AG04449 (cell line): ENCODE data around the gene FOXP1.

Source experiments
- CTCF ChIA-PET: fragments of 350-600 bp; formaldehyde crosslinking; extraction: SDS; loops from one replicate; lab custom pipeline; 2021; ENCODE audit warnings: antibody characterized with exemption; lab: Yijun Ruan, JAX
- POLR2A ChIA-PET: fragments of 400-600, 350-600 bp; formaldehyde crosslinking; extraction: SDS; loops from one replicate; lab custom pipeline; 2020; ENCODE audit warnings: antibody characterized with exemption, inconsistent platforms; lab: Yijun Ruan, JAX
- DNase-seq: peaks from one replicate; pipeline ENCODE4 v3.0.0-alpha.2; 2010; ENCODE audit warnings: low read depth, low spot score
- H3K4me3 ChIP-seq: 2 replicates; pipeline ENCODE4 v1.5.1; 2011; ENCODE audit warnings: low read depth, mild to moderate bottlenecking, control low read depth, low read length
- TF ChIP-seq, protein P1 (sequence below): IDR thresholded peaks from one replicate; pipeline ENCODE4 v1.5.1; 2011; ENCODE audit warnings: mild to moderate bottlenecking, moderate library complexity, low read length, control low read depth, inconsistent platforms; ENCODE audit not compliant: insufficient read depth; ENCODE audit errors: missing control alignments

Gene FOXP1

DNA sequence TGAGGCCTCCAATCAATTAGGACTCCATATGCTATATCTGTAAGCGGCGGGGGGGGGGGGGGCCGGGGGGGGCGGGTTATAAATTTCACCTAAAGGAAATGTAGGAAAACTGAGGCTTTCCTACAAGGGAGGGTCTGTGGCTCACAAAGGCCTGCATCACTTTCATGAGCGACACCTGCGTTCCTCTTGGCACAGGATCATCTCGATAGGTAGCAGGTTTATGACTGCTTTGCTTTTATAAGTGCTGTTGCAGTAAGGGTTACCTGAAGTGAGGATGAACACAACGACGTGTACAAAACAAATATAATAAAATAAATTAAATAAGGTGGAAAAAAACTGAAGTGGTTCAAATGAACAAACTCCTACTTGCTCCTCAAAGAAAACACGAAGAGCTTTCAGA lies 194.3 kb downstream of the FOXP1 start:
- CTCF ChIA-PET: no interaction called here
- POLR2A ChIA-PET: no interaction called here

DNA sequence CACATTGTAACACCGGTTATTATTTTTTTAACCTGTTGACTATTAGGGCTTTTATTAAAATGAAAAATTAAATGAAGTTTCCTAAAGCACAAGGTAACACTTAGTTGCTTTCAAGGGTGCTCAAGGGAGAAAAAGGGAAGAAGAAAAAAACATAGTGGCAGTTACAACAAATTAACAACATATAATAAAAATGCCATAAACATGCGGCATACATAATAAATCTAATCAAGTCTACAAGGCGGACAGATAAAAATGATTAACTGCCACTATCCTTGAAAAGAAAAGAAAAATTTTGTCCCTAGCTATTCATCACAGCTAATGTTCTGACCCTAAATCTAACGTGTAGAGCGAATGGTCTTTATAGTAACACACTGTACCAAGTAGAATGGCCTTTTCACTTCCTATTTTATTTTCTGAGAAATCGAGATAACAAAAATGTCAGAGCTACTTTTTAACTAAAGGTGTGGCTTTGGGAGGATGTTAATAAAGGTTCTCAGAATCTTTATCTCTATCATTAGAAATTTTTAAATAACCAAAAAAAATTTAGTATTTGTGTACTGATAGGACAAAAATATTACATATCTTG lies 194.9 kb downstream of the FOXP1 start:
- ChIA-PET POLR2A (no interaction called here), CTCF (interaction anchor here (0.7 to 2.1 kb wide), 2 partner anchors 9 to 838 kb away, joined by 3 to 8 read pairs; no protein-coding TSS in a partner anchor)
- H3K4me3 ChIP-seq: no peak overlapping the region
- TF ChIP-seq, protein P1, sequence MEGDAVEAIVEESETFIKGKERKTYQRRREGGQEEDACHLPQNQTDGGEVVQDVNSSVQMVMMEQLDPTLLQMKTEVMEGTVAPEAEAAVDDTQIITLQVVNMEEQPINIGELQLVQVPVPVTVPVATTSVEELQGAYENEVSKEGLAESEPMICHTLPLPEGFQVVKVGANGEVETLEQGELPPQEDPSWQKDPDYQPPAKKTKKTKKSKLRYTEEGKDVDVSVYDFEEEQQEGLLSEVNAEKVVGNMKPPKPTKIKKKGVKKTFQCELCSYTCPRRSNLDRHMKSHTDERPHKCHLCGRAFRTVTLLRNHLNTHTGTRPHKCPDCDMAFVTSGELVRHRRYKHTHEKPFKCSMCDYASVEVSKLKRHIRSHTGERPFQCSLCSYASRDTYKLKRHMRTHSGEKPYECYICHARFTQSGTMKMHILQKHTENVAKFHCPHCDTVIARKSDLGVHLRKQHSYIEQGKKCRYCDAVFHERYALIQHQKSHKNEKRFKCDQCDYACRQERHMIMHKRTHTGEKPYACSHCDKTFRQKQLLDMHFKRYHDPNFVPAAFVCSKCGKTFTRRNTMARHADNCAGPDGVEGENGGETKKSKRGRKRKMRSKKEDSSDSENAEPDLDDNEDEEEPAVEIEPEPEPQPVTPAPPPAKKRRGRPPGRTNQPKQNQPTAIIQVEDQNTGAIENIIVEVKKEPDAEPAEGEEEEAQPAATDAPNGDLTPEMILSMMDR: no peak
- no peak for DNase-seq

More for the DNA sequence above, 194.3 kb downstream of the FOXP1 start:
- DNase-seq: no peak
- TF ChIP-seq, protein P1: no peak
- H3K4me3 ChIP-seq: no peak overlapping the region

DNA sequence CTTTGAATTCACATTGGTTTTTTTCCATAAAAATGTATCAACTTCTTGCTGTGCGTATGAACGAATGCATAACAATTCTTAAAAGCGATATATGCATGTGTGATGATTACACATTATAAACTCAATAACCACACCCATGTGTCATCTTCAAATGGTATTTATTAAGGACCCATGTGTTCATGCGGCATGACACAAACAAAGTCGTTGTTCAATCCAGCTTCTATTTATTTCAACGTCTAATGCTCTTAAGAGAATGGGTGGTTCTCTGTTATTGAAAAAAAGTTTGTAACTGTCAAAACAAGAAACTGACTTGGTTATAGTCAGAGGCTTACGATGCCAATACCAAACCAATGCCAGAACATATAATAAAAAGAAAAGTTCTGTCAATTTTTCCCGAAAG lies 195.9 kb downstream of the FOXP1 start:
- no peak overlapping the region for H3K4me3 ChIP-seq
- TF ChIP-seq, protein P1: no peak
- DNase-seq: no peak
- CTCF ChIA-PET: interaction anchor here (1.0 to 2.1 kb wide), 4 partner anchors 9 to 15 kb away, joined by 3 to 8 read pairs (median 4); no protein-coding TSS in a partner anchor
- POLR2A ChIA-PET: no interaction called here

DNA sequence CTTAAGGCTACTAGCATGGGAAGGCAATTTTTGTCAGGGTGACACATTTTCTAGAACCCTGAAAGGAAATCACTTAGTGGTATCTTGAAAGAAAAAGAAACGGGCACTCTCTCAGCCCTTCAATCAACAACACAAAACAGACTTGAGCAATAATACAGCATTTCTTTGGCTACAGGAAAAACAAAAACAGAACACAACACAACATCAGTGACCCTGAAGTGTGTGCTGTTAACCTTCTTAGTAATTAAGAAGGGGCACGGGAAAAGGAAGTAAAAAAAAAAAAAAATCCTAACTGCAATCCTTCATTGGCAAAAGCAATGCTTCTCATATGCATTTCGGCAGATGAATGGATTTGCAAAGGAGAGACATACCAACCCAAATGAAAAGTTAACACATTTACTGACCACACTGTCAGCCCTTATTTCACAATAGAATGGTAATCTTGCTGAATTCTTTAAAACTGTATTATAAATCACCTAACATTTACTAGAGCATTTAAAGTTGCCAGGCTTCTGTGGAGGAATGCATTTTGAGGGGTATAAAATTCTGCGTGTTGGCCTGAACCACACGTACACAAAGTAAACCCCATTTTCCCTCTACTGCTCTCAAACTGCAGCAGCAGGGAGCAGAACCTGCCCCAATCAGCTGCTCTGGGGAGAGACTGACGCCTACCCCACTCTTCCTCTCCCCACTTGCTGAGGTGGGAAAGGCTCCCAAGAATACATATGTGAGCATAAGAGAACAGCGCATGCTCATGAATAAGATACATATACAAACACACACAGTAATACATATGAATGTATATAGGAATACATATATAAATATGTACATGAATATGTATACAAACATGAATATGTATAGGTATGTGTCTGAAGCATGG lies 198.5 kb downstream of the FOXP1 start:
- ChIA-PET CTCF (interaction anchor here (0.8 to 1.9 kb wide), 3 partner anchors 12 to 14 kb away, joined by 3 to 8 read pairs (median 4); no protein-coding TSS in a partner anchor), POLR2A (no interaction called here)
- TF ChIP-seq, protein P1: no peak
- no peak for DNase-seq
- no peak overlapping the region for H3K4me3 ChIP-seq

DNA sequence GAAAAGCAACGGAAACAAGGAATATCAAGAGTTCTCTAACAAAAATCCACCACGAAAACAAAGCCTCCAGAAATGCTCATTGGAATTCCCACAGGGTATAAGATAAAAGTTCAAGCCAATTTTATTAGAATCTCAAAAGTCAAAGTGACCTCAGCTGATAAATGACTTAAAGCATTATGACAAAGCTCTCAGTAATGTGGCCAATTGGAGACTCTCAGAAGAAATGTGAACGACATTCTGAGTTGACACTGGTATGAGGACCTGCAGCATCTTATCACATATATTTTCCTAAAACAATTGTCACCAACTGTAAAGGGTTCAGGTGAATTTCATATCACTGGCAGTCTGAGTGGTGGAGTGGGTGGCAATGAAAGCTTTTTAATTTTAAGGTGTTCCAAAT lies 199.1 kb downstream of the FOXP1 start:
- TF ChIP-seq, protein P1: no peak
- CTCF ChIA-PET: interaction anchor here (0.8 to 1.9 kb wide), 3 partner anchors 12 to 15 kb away, joined by 3 to 8 read pairs (median 4); no protein-coding TSS in a partner anchor
- POLR2A ChIA-PET: interaction anchor here (0.6 kb wide), 1 partner anchor 198 kb away, joined by 4 read pairs; no protein-coding TSS in a partner anchor
- no peak overlapping the region for H3K4me3 ChIP-seq
- no peak for DNase-seq

DNA sequence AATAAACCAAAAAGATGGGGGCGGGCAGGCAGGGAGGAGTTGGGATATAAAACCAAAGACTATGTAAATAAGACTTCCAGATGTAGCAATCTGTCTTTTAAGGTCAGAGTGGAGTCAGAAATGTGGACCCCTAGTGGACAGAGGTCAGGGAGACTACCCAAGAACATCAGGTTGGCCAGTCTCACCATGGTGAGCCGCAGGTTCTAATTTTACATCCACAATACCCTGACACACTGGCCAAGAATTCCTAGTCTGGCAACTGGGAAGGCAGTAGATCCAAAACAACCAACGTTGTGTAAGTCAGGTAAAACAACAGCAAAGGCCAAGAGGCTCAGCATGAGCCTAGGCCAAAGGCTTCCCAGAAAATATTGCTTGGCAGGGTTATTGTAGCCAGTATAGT lies 203.4 kb downstream of the FOXP1 start:
- no peak for DNase-seq
- POLR2A ChIA-PET: no interaction called here
- CTCF ChIA-PET: interaction anchor here (0.9 kb wide), 1 partner anchor 68 kb away, joined by 3 read pairs; no protein-coding TSS in a partner anchor
- H3K4me3 ChIP-seq: no peak overlapping the region
- TF ChIP-seq, protein P1: no peak
